A673 (cell line): ENCODE measurements around the gene ST7.

Experiments used
- CTCF ChIP-seq: fragments of 300-800, 200-600 bp; sonication (generic); conservative IDR thresholded peaks from 2 replicates; pipeline ENCODE4 v1.5.1; 2017; ENCODE audit warnings: low read depth, mild to moderate bottlenecking, antibody characterized with exemption, low read length, moderate library complexity, mixed read lengths
- EZH2 ChIP-seq: fragments of 200-600 bp; sonication (generic); IDR thresholded peaks from 2 replicates; pipeline ENCODE4 v1.6.1; 2017; ENCODE audit warnings: borderline replicate concordance, low read depth, mild to moderate bottlenecking, mixed read lengths, antibody characterized with exemption, low read length; ENCODE audit not compliant: poor library complexity, severe bottlenecking

GRCh38 chr7:117148971-117149370 is 195.7 kb downstream of the ST7 start:
- TF ChIP-seq CTCF (no peak), EZH2 (no peak)
